ENCODE data around the gene UBA52.

UBA52 gene

GRCh38 chr19:18557411-18558201 is 14.1 kb upstream of the UBA52 start, which contains the start of gene KXD1:
KXD1 (plus strand) TSS chr19:18557870; CDS start chr19:18562057, 4,187 bp downstream.
- no peak for TF ChIP-seq CTCF (conservative IDR thresholded peaks at IDR 0.05; ENCODE audit: low read length)
- peak; percentile 99 for DNase-seq (ENCODE audit: low read depth)
- peak within 1 kb of the TSS; percentile 99 for H3K4me3 ChIP-seq (ENCODE audit: low read length)

- no peak for TF ChIP-seq CTCF (conservative IDR thresholded peaks at IDR 0.05; ENCODE audit: low read length)
- H3K4me3 ChIP-seq (ENCODE audit: low read length) = peak overlapping the region; percentile 99
- no peak for DNase-seq (ENCODE audit: low read depth)
Observed at GRCh38 chr19:18558202-18558555, 13.5 kb upstream of the UBA52 start.

- no peak for TF ChIP-seq CTCF (conservative IDR thresholded peaks at IDR 0.05; ENCODE audit: low read length)
- peak overlapping the region; percentile 99 for H3K4me3 ChIP-seq (ENCODE audit: low read length)
- no peak for DNase-seq (ENCODE audit: low read depth)
Observed at GRCh38 chr19:18558604-18559003, 13.1 kb upstream of the UBA52 start.

GRCh38 chr19:18559685-18560084 is 12.0 kb upstream of the UBA52 start:
- no peak overlapping the region for H3K4me3 ChIP-seq (ENCODE audit: low read length)
- DNase-seq (ENCODE audit: low read depth) = no peak
- TF ChIP-seq CTCF (conservative IDR thresholded peaks at IDR 0.05; ENCODE audit: low read length) = no peak

GRCh38 chr19:18562086-18562485 is 9.6 kb upstream of the UBA52 start:
- no peak for TF ChIP-seq CTCF (conservative IDR thresholded peaks at IDR 0.05; ENCODE audit: low read length)
- no peak overlapping the region for H3K4me3 ChIP-seq (ENCODE audit: low read length)
- DNase-seq (ENCODE audit: low read depth) = peak; percentile 26

GRCh38 chr19:18566953-18567352 is 4.7 kb upstream of the UBA52 start:
- H3K4me3 ChIP-seq (ENCODE audit: low read length) = no peak overlapping the region
- no peak for DNase-seq (ENCODE audit: low read depth)
- TF ChIP-seq CTCF (conservative IDR thresholded peaks at IDR 0.05; ENCODE audit: low read length) = no peak

GRCh38 chr19:18568367-18568766 is 3.3 kb upstream of the UBA52 start:
- H3K4me3 ChIP-seq (ENCODE audit: low read length) = no peak overlapping the region
- no peak for TF ChIP-seq CTCF (conservative IDR thresholded peaks at IDR 0.05; ENCODE audit: low read length)
- DNase-seq (ENCODE audit: low read depth) = no peak

Measured in AG10803 (cell line).